Trophoblast cell (in vitro differentiated cells and primary cell): Measurements from ENCODE around the gene TLR1.

Experiments used
- DNase-seq, 2 donors: peaks; one replicate each; pipeline ENCODE4 v3.0.0-alpha.2; 2016
- H2AFZ ChIP-seq: 2 replicates; pipeline ENCODE4 v1.6.1; 2013; ENCODE audit warnings: low read length, moderate library complexity, mild to moderate bottlenecking; ENCODE audit not compliant: insufficient read depth, poor library complexity
- H2AK5ac ChIP-seq: 2 replicates; pipeline ENCODE4 v1.6.1; 2013; ENCODE audit warnings: mild to moderate bottlenecking, low read length
- H2BK120ac ChIP-seq: 2 replicates; pipeline ENCODE4 v1.6.1; 2013; ENCODE audit warnings: low read length, mild to moderate bottlenecking, moderate library complexity; ENCODE audit not compliant: insufficient read depth, poor library complexity
- H2BK12ac ChIP-seq: 2 replicates; pipeline ENCODE4 v1.6.1; 2013; ENCODE audit warnings: mild to moderate bottlenecking, low read length, moderate library complexity
- H2BK5ac ChIP-seq: 2 replicates; pipeline ENCODE4 v1.6.1; 2013; ENCODE audit warnings: low read length, low read depth, moderate library complexity, mild to moderate bottlenecking; ENCODE audit not compliant: poor library complexity
- H3K14ac ChIP-seq: 2 replicates; pipeline ENCODE4 v1.6.1; 2013; ENCODE audit warnings: mild to moderate bottlenecking, low read length
- H3K18ac ChIP-seq: 2 replicates; pipeline ENCODE4 v1.6.1; 2013; ENCODE audit warnings: mild to moderate bottlenecking, low read length
- H3K23ac ChIP-seq: 2 replicates; pipeline ENCODE4 v1.6.1; 2013; ENCODE audit warnings: low read length
- H3K27ac ChIP-seq: 2 replicates; pipeline ENCODE4 v1.5.1; 2013; ENCODE audit warnings: low read depth, mild to moderate bottlenecking, inconsistent platforms, low read length, moderate library complexity
- H3K27me3 ChIP-seq: 2 replicates; pipeline ENCODE4 v1.6.1; 2013; ENCODE audit warnings: inconsistent platforms, mild to moderate bottlenecking, low read length, moderate library complexity; ENCODE audit not compliant: insufficient read depth
- H3K36me3 ChIP-seq, 2 experiments: 1 replicate in 1 of 2; 2 replicates in 1 of 2; pipeline ENCODE4 v1.6.1; 2013; ENCODE audit warnings: low read length in 2 of 2, mild to moderate bottlenecking in 2 of 2, moderate library complexity in 1 of 2; ENCODE audit not compliant: insufficient read depth in 2 of 2, control insufficient read depth in 1 of 2
- H3K4ac ChIP-seq: 2 replicates; pipeline ENCODE4 v1.6.1; 2013; ENCODE audit warnings: low read depth, mild to moderate bottlenecking, low read length, moderate library complexity
- H3K4me1 ChIP-seq, 2 experiments: 1 replicate in 1 of 2; 2 replicates in 1 of 2; pipeline ENCODE4 v1.6.1; 2013; ENCODE audit warnings: low read length in 2 of 2, mild to moderate bottlenecking in 2 of 2, moderate library complexity in 1 of 2; ENCODE audit not compliant: insufficient read depth in 2 of 2, control insufficient read depth in 1 of 2
- H3K4me2 ChIP-seq: 2 replicates; pipeline ENCODE4 v1.6.1; 2013; ENCODE audit warnings: inconsistent platforms, mild to moderate bottlenecking, low read length, moderate library complexity
- H3K4me3 ChIP-seq: 2 replicates; pipeline ENCODE4 v1.5.1; 2013; ENCODE audit warnings: mild to moderate bottlenecking, low read depth, low read length, inconsistent platforms
- H3K79me1 ChIP-seq: one replicate; pipeline ENCODE4 v1.6.1; 2013; ENCODE audit warnings: low read length
- H3K79me2 ChIP-seq: 2 replicates; pipeline ENCODE4 v1.6.1; 2013; ENCODE audit warnings: low read length, mild to moderate bottlenecking; ENCODE audit not compliant: control insufficient read depth, insufficient read depth, poor library complexity
- H3K9ac ChIP-seq: 2 replicates; pipeline ENCODE4 v1.6.1; 2013; ENCODE audit warnings: mild to moderate bottlenecking, low read length
- H3K9me3 ChIP-seq: 2 replicates; pipeline ENCODE4 v1.6.1; 2013; ENCODE audit warnings: low read depth, mild to moderate bottlenecking, control low read depth, inconsistent platforms, low read length; ENCODE audit not compliant: insufficient read depth
- H4K12ac ChIP-seq: 2 replicates; pipeline ENCODE4 v1.6.1; 2013; ENCODE audit warnings: low read depth, mild to moderate bottlenecking, low read length, moderate library complexity
- H4K8ac ChIP-seq: 2 replicates; pipeline ENCODE4 v1.6.1; 2013; ENCODE audit warnings: low read depth, mild to moderate bottlenecking, low read length, moderate library complexity
- H4K91ac ChIP-seq: one replicate; pipeline ENCODE4 v1.6.1; 2013; ENCODE audit warnings: low read depth, mild to moderate bottlenecking, low read length, moderate library complexity
- WGBS: extraction: QIAGEN DNeasy Blood & Tissue Kit; methylation state at CpG from one replicate; pipeline ENCODE4 v1.1.7; 2013; ENCODE audit warnings: missing lambda C conversion rate; ENCODE audit not compliant: insufficient read length, insufficient coverage; ENCODE audit errors: extremely low coverage; 5-methylcytosine and 5-hydroxymethylcytosine counted together

Gene TLR1

DNA sequence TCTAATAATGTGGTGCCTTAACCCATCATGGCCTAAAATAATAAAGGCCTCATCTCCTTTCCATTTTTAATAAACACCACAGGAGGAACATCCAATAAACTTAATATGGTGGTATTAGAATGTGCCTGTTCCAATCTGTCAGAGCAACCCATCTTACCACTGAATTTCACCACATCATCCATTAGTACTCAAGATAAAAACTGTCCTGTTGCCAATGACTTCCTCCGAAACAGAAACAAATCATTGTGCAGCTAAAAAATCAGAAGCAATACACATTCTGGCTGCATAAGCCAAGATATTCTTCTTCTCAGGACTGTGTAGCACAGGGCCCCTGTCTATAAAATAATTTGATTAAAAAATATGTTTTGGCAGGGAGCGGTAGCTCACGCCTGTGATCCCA, 40.3 kb downstream of the TLR1 start:
- H3K4me2 ChIP-seq, result no peak overlapping the region
- no peak overlapping the region for H4K91ac ChIP-seq
- H2BK12ac ChIP-seq, result no peak overlapping the region
- H4K12ac ChIP-seq, result no peak overlapping the region
- no peaks in the 10 kb centered on the region for H3K9me3 ChIP-seq
- H3K9ac ChIP-seq, result no peak overlapping the region
- no CpG with 5 or more reads among the region's 3 CpGs for WGBS
- H3K18ac ChIP-seq, result no peak overlapping the region
- H3K14ac ChIP-seq, result no peak overlapping the region
- no peak overlapping the region for H2AK5ac ChIP-seq
- H3K27me3 ChIP-seq, result no peaks in the 10 kb centered on the region
- H3K4ac ChIP-seq, result no peak overlapping the region
- DNase-seq, result no peak
- no peak overlapping the region for H3K23ac ChIP-seq
- H3K4me1 ChIP-seq, result no peaks in the 10 kb centered on the region
- no peak overlapping the region for H2BK5ac ChIP-seq
- H4K8ac ChIP-seq, result no peak overlapping the region
- H3K36me3 ChIP-seq, result no peaks in the 10 kb centered on the region
- H3K27ac ChIP-seq, result no peak overlapping the region
- no peak overlapping the region for H2BK120ac ChIP-seq
- H2AFZ ChIP-seq, result no peak overlapping the region
- H3K79me1 ChIP-seq, result no peaks in the 10 kb centered on the region
- H3K79me2 ChIP-seq, result no peaks in the 10 kb centered on the region
- H3K4me3 ChIP-seq, result no peak overlapping the region

DNA sequence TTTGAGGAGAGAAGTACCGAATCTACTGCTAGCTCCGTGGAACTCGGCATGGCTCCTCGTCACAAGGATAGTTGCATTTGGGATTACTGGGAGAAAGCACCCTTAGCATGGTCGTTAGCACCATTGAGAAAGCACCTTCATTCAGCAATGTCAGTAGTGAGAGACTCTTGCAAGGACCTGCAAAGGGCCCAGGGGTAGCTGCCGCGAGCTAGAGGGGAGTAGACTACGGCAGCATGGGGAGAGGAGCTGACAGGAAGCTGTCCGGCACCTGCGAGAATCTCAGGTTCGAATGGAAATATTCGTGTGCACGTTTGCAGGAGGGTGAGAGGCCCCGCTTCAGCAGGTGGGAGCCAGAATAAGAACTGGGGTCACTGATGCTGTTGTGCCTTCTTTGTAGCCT, 42.0 kb downstream of the TLR1 start:
- no peak overlapping the region for H3K9ac ChIP-seq
- H2AK5ac ChIP-seq, result no peak overlapping the region
- H3K27ac ChIP-seq, result no peak overlapping the region
- no peaks in the 10 kb centered on the region for H3K9me3 ChIP-seq
- no peak overlapping the region for H4K8ac ChIP-seq
- DNase-seq, result no peak
- H3K4me1 ChIP-seq, result no peaks in the 10 kb centered on the region
- H2AFZ ChIP-seq, result no peak overlapping the region
- H3K36me3 ChIP-seq, result no peaks in the 10 kb centered on the region
- H3K27me3 ChIP-seq, result no peaks in the 10 kb centered on the region
- H2BK5ac ChIP-seq, result no peak overlapping the region
- H2BK12ac ChIP-seq, result no peak overlapping the region
- H2BK120ac ChIP-seq, result no peak overlapping the region
- H3K4me2 ChIP-seq, result no peak overlapping the region
- H3K4ac ChIP-seq, result no peak overlapping the region
- no CpG with 5 or more reads among the region's 14 CpGs for WGBS
- no peaks in the 10 kb centered on the region for H3K79me2 ChIP-seq
- no peak overlapping the region for H3K18ac ChIP-seq
- H3K79me1 ChIP-seq, result no peaks in the 10 kb centered on the region
- H4K12ac ChIP-seq, result no peak overlapping the region
- H3K23ac ChIP-seq, result no peak overlapping the region
- no peak overlapping the region for H3K14ac ChIP-seq
- no peak overlapping the region for H3K4me3 ChIP-seq
- H4K91ac ChIP-seq, result no peak overlapping the region

DNA sequence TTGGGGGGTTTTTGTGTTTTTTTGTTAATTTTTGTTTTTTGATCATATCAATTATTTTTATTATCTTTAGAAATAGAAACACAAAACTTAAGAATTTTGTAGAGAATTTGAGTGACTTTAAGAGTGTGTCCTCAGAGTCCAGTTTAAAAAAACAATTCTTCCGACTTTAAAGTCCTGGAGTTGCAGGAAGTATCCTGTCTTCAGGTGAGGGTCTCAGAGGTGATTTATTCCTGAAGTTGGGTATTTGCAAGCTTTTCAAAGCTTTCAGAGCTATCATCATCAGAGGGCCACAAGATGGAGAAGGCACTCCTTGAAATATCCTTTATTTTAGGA, 44.8 kb downstream of the TLR1 start:
- H3K4me3 ChIP-seq, result no peak overlapping the region
- H2AK5ac ChIP-seq, result no peak overlapping the region
- no peak overlapping the region for H3K9ac ChIP-seq
- no peak overlapping the region for H3K23ac ChIP-seq
- no peaks in the 10 kb centered on the region for H3K4me1 ChIP-seq
- no peak overlapping the region for H4K91ac ChIP-seq
- no peak overlapping the region for H3K14ac ChIP-seq
- H3K27ac ChIP-seq, result no peak overlapping the region
- DNase-seq, result no peak
- H2AFZ ChIP-seq, result no peak overlapping the region
- no peak overlapping the region for H4K8ac ChIP-seq
- no peak overlapping the region for H3K4me2 ChIP-seq
- no peaks in the 10 kb centered on the region for H3K79me1 ChIP-seq
- no peaks in the 10 kb centered on the region for H3K27me3 ChIP-seq
- no peaks in the 10 kb centered on the region for H3K9me3 ChIP-seq
- H3K4ac ChIP-seq, result no peak overlapping the region
- no peak overlapping the region for H4K12ac ChIP-seq
- no CpG with 5 or more reads among the region's 1 CpG for WGBS
- no peak overlapping the region for H2BK5ac ChIP-seq
- no peak overlapping the region for H2BK12ac ChIP-seq
- no peak overlapping the region for H2BK120ac ChIP-seq
- no peak overlapping the region for H3K18ac ChIP-seq
- H3K36me3 ChIP-seq, result no peaks in the 10 kb centered on the region
- H3K79me2 ChIP-seq, result no peaks in the 10 kb centered on the region

DNA sequence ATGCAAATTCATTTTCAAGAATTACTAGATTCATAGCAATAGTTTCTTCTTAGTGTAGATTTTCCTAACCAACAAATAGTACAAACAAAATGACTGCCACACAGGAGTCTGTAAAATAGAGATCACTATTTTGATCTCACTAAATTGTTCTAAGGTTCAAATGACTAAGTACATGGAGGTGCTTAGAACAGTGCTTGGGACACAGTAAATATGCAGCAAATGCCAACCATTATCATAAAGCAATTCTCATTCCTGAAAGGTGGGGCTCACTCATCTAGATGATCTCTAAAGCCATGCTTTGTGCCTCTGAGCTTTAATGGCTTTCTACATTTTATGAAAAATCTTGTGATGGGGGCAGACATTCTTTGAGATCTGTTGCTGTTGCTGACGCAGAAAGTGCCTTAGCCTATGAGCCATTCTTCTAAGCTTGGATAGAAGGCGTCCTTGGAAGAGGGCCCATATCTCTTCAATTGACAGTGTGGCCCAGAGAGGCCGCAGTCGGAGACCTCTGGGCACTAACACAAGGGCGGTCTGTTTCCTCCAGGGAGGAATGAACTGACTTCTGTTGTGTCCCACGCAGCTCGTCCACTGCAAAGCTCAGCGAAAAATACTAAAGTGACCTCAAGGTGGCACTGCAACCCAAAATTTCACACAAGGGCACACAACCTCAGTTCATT, 45.3 kb downstream of the TLR1 start:
- Histone ChIP-seq H4K8ac (no peak overlapping the region), H3K79me1 (no peaks in the 10 kb centered on the region), H3K18ac (no peak overlapping the region), H2BK5ac (no peak overlapping the region), H2BK12ac (no peak overlapping the region), H3K4me1 (no peaks in the 10 kb centered on the region), H3K4me3 (no peak overlapping the region), H3K14ac (no peak overlapping the region), H2AFZ (no peak overlapping the region), H3K23ac (no peak overlapping the region), H4K91ac (no peak overlapping the region), H3K27ac (no peak overlapping the region), H3K36me3 (no peaks in the 10 kb centered on the region), H3K27me3 (no peaks in the 10 kb centered on the region), H2AK5ac (no peak overlapping the region), H2BK120ac (no peak overlapping the region), H4K12ac (no peak overlapping the region), H3K4ac (no peak overlapping the region), H3K9ac (no peak overlapping the region), H3K79me2 (no peaks in the 10 kb centered on the region), H3K4me2 (no peak overlapping the region), H3K9me3 (no peaks in the 10 kb centered on the region)
- WGBS, result no CpG with 5 or more reads among the region's 8 CpGs
- peak; percentile 22 to 71 for DNase-seq
